H1 (cell line): ENCODE data around the gene KRTAP15-1. TPM values are rescaled to one million over a fixed set of nuclear protein-coding genes. Genes with fewer than 3 reads are reported as not detected.

Experiments used
- CTCF ChIA-PET: fragments of 300-600 bp; sonication (Branson Sonifier 250); formaldehyde crosslinking; loops from one replicate; lab custom pipeline; 2021; ENCODE audit not compliant: partially characterized antibody; lab: Charles Lee
- POLR2A ChIA-PET: fragments of 300-600 bp; sonication (Branson Sonifier 250); formaldehyde crosslinking; loops from one replicate; lab custom pipeline; 2021; ENCODE audit warnings: inconsistent platforms; ENCODE audit not compliant: partially characterized antibody; lab: Charles Lee
- DNase-seq, 2 experiments: peaks; one replicate each; pipeline versions ENCODE4 v3.0.0 to v3.0.0-alpha.2; 2010 to 2022; ENCODE audit warnings: low spot score in 2 of 2, low read depth in 1 of 2, mixed read lengths in 1 of 2
- FAIRE-seq: peaks from 2 replicates; lab custom pipeline; 2011; peaks lifted over from hg19 to GRCh38; lab: Jason Lieb, UNC
- H2AFZ ChIP-seq: 2 replicates; pipeline ENCODE4 v1.8.1; 2012; ENCODE audit warnings: low read length, inconsistent platforms
- H2AK5ac ChIP-seq: 2 replicates; pipeline ENCODE4 v1.6.1; 2013; ENCODE audit warnings: low read depth, low read length
- H2BK120ac ChIP-seq: replicated peaks from 2 replicates; pipeline ENCODE3; 2013; ENCODE audit warnings: low read depth, low read length, inconsistent platforms
- H2BK12ac ChIP-seq: 2 replicates; pipeline ENCODE4 v1.6.1; 2013; ENCODE audit warnings: low read depth, low read length
- H2BK15ac ChIP-seq: 2 replicates; pipeline ENCODE4 v1.6.1; 2013; ENCODE audit warnings: low read length
- H2BK20ac ChIP-seq: 2 replicates; pipeline ENCODE4 v1.6.1; 2013; ENCODE audit warnings: low read length
- H2BK5ac ChIP-seq: 2 replicates; pipeline ENCODE4 v1.6.1; 2013; ENCODE audit warnings: low read depth, low read length
- H3K14ac ChIP-seq: 2 replicates; pipeline ENCODE4 v1.6.1; 2013; ENCODE audit warnings: inconsistent platforms; ENCODE audit not compliant: insufficient read length
- H3K18ac ChIP-seq: 2 replicates; pipeline ENCODE4 v1.6.1; 2013; ENCODE audit warnings: low read length; ENCODE audit errors: extremely low read depth
- H3K23ac ChIP-seq: 2 replicates; pipeline ENCODE4 v1.6.1; 2013; ENCODE audit warnings: inconsistent platforms; ENCODE audit not compliant: insufficient read length
- H3K23me2 ChIP-seq: 2 replicates; pipeline ENCODE4 v1.6.1; 2013; ENCODE audit warnings: low read depth, low read length
- H3K27ac ChIP-seq: 2 replicates; pipeline ENCODE4 v1.6.1; 2011; ENCODE audit warnings: low read depth, low read length, inconsistent platforms
- H3K27me3 ChIP-seq, 4 experiments: replicated peaks in 1 of 4; 1 replicate in 1 of 4; 2 replicates in 3 of 4; pipeline versions ENCODE4 v1.6.1 to v1.8.1; 2011 to 2013; ENCODE audit warnings: low read length in 3 of 4, mild to moderate bottlenecking in 3 of 4, inconsistent platforms in 2 of 4, mixed read lengths in 2 of 4, moderate library complexity in 1 of 4; ENCODE audit not compliant: control insufficient read depth in 3 of 4, insufficient read depth in 3 of 4; ENCODE audit errors: extremely low read depth in 1 of 4
- H3K36me3 ChIP-seq, 4 experiments: 2 replicates each; pipeline versions ENCODE4 v1.6.1 to v1.8.1; 2011 to 2013; ENCODE audit warnings: mild to moderate bottlenecking in 4 of 4, low read length in 3 of 4, moderate library complexity in 2 of 4, control low read depth in 1 of 4, inconsistent platforms in 1 of 4; ENCODE audit not compliant: insufficient read depth in 4 of 4, control insufficient read depth in 2 of 4
- H3K4ac ChIP-seq: replicated peaks from 2 replicates; pipeline ENCODE3; 2013; ENCODE audit warnings: low read length, low read depth, mixed read lengths, inconsistent platforms; ENCODE audit not compliant: insufficient read length
- H3K4me1 ChIP-seq, 4 experiments: replicated peaks in 1 of 4; 1 replicate in 1 of 4; 2 replicates in 3 of 4; pipeline versions ENCODE4 v1.6.1 to v1.8.1; 2011 to 2013; ENCODE audit warnings: low read length in 3 of 4, inconsistent platforms in 2 of 4, mixed read lengths in 1 of 4; ENCODE audit not compliant: insufficient read depth in 4 of 4, control insufficient read depth in 3 of 4
- H3K4me2 ChIP-seq, 2 experiments: 2 replicates each; pipeline versions ENCODE4 v1.6.1 to v1.8.1; 2011 to 2013; ENCODE audit warnings: low read depth in 2 of 2, low read length in 2 of 2, control low read depth in 1 of 2, inconsistent platforms in 1 of 2, mild to moderate bottlenecking in 1 of 2; ENCODE audit not compliant: insufficient read depth in 1 of 2
- H3K4me3 ChIP-seq, 4 experiments: fragments of 200-600, 300-600 bp in 1 of 4; sonication (generic), shearing (Covaris generic), sonication (Bioruptor Twin) in 1 of 4; 2 replicates each; pipeline versions ENCODE4 v1.5.1 to v1.8.1; 2011 to 2016; ENCODE audit warnings: low read length in 4 of 4, low read depth in 3 of 4, control low read depth in 2 of 4, inconsistent platforms in 2 of 4, mild to moderate bottlenecking in 2 of 4, mixed read lengths in 1 of 4, moderate library complexity in 1 of 4; ENCODE audit not compliant: insufficient read depth in 2 of 4; ENCODE audit errors: extremely low read depth in 1 of 4
- H3K56ac ChIP-seq: replicated peaks from 2 replicates; pipeline ENCODE3; 2013; ENCODE audit warnings: low read depth, mild to moderate bottlenecking, mixed read lengths, low read length, inconsistent platforms; ENCODE audit not compliant: insufficient read length
- H3K79me1 ChIP-seq: 2 replicates; pipeline ENCODE4 v1.6.1; 2013; ENCODE audit warnings: low read depth, low read length, control low read depth
- H3K79me2 ChIP-seq, 2 experiments: 2 replicates each; pipeline versions ENCODE4 v1.6.1 to v1.8.1; 2012 to 2013; ENCODE audit warnings: low read length in 2 of 2, mild to moderate bottlenecking in 2 of 2, inconsistent platforms in 1 of 2; ENCODE audit not compliant: insufficient read depth in 2 of 2, control insufficient read depth in 1 of 2
- H3K9ac ChIP-seq, 4 experiments: replicated peaks in 1 of 4; 1 replicate in 1 of 4; 2 replicates in 3 of 4; pipeline versions ENCODE4 v1.6.1 to v1.8.1; 2011 to 2013; ENCODE audit warnings: low read depth in 3 of 4, low read length in 3 of 4, control low read depth in 2 of 4, mild to moderate bottlenecking in 2 of 4, moderate library complexity in 2 of 4, inconsistent platforms in 1 of 4; ENCODE audit errors: extremely low read depth in 1 of 4
- H3K9me3 ChIP-seq, 2 experiments: 2 replicates each; pipeline versions ENCODE4 v1.6.1 to v1.8.1; 2012 to 2013; ENCODE audit warnings: mild to moderate bottlenecking in 2 of 2, moderate library complexity in 2 of 2, control low read depth in 1 of 2, inconsistent platforms in 1 of 2, low read depth in 1 of 2, low read length in 1 of 2, mixed read lengths in 1 of 2; ENCODE audit not compliant: insufficient read depth in 2 of 2
- H4K20me1 ChIP-seq, 2 experiments: replicated peaks in 1 of 2; 2 replicates each; pipeline versions ENCODE3 to v1.8.1; 2011 to 2013; ENCODE audit warnings: inconsistent platforms in 2 of 2, low read length in 2 of 2, mild to moderate bottlenecking in 1 of 2; ENCODE audit not compliant: insufficient read depth in 2 of 2, control insufficient read depth in 1 of 2
- H4K5ac ChIP-seq: 2 replicates; pipeline ENCODE4 v1.6.1; 2013; ENCODE audit warnings: low read length, low read depth, mixed read lengths, inconsistent platforms; ENCODE audit not compliant: insufficient read length
- H4K8ac ChIP-seq: 2 replicates; pipeline ENCODE4 v1.8.0; 2013; ENCODE audit warnings: mild to moderate bottlenecking, moderate library complexity, low read length, inconsistent platforms; ENCODE audit not compliant: insufficient read depth; ENCODE audit errors: extremely low read depth
- H4K91ac ChIP-seq: replicated peaks from 2 replicates; pipeline ENCODE3; 2013; ENCODE audit warnings: low read length, mixed read lengths, inconsistent platforms; ENCODE audit not compliant: insufficient read length
- ASH2L ChIP-seq: fragments of 200-600, 300-600 bp; sonication (generic); IDR thresholded peaks from one replicate; pipeline ENCODE4 v1.7.1; 2017; ENCODE audit warnings: low read length
- EGR1 ChIP-seq: IDR thresholded peaks from 2 replicates; pipeline ENCODE4 v1.6.1; 2011; ENCODE audit warnings: low read depth, low read length, borderline replicate concordance
- JUN ChIP-seq: IDR thresholded peaks from 2 replicates; pipeline ENCODE4 v1.6.1; 2011; ENCODE audit warnings: low read depth, mild to moderate bottlenecking, improper control_type of control experiment, low read length
- WGBS, 2 experiments: shearing (Covaris generic) in 1 of 2; methylation state at CpG; one replicate each; pipeline versions ENCODE4 v1.1.6 to v1.1.7; 2013 to 2015; ENCODE audit warnings: low lambda C conversion rate in 2 of 2, mixed read lengths in 2 of 2, inconsistent platforms in 1 of 2, low coverage in 1 of 2, missing lambda C conversion rate in 1 of 2; ENCODE audit not compliant: insufficient replicate concordance in 2 of 2, insufficient coverage in 1 of 2, insufficient read length in 1 of 2; ENCODE audit errors: extremely low coverage in 1 of 2, missing lambda C conversion rate in 1 of 2; 5-methylcytosine and 5-hydroxymethylcytosine counted together
- polyA plus RNA-seq, 7 experiments: library from polyadenylated mRNA; depleted of rRNA in 3 of 7; stranded (reverse) in 5 of 7; unstranded in 2 of 7; fragments of >200 nt in 5 of 7; fragments of 200-250 nt in 2 of 7; gene quantifications; 1 replicate in 5 of 7; 2 replicates in 1 of 7; 4 replicates in 1 of 7; pipeline versions ENCODE4 v1.2.1 to v1.2.3, GENCODE V29; 2011 to 2013; ENCODE audit warnings: missing spikeins in 2 of 7, mixed read lengths in 2 of 7
- total RNA-seq: library from RNA; stranded (reverse); fragmentation: NEBNext Ultra II Directional; extraction: Animal tissue kit (Norgen Biotek cat#: 25700); gene quantifications from 2 replicates; pipeline ENCODE4 v1.2.1, GENCODE V29; 2021

KRTAP15-1 gene
- total and polyA plus RNA-seq, 2 of the 8 experiments (the other 6 are each of a cell fraction or from before 2014, with no cell fraction given) = not detected

GRCh38 chr21:30479259-30479658 lies 39.2 kb downstream of the KRTAP15-1 start:
- Histone ChIP-seq H2AK5ac (no peak overlapping the region), H3K18ac (no peak overlapping the region), H3K23ac (no peak overlapping the region), H4K20me1 (no peaks in the 10 kb centered on the region), H3K9ac (no peak overlapping the region), H2BK20ac (no peak overlapping the region), H3K27ac (no peak overlapping the region), H3K4me1 (no peaks in the 10 kb centered on the region), H3K14ac (no peak overlapping the region), H3K4me3 (no peak overlapping the region), H2AFZ (no peak overlapping the region), H2BK120ac (no peak overlapping the region), H3K36me3 (no peaks in the 10 kb centered on the region), H3K23me2 (no peaks in the 10 kb centered on the region), H2BK5ac (no peak overlapping the region), H2BK15ac (no peak overlapping the region), H3K4me2 (no peak overlapping the region), H4K8ac (no peak overlapping the region), H2BK12ac (no peak overlapping the region), H3K79me2 (no peaks in the 10 kb centered on the region), H3K79me1 (no peaks in the 10 kb centered on the region), H3K56ac (no peak overlapping the region), H3K4ac (no peak overlapping the region), H3K27me3 (no peaks in the 10 kb centered on the region), H4K5ac (no peak overlapping the region), H3K9me3 (no peaks in the 10 kb centered on the region), H4K91ac (no peak overlapping the region)
- ChIA-PET POLR2A (no interaction called here), CTCF (interaction anchor here (1.1 to 2.1 kb wide), 2 partner anchors 15 to 27 kb away, joined by 3 to 8 read pairs; no protein-coding TSS in a partner anchor)
- TF ChIP-seq JUN = no peak
- no peak for TF ChIP-seq EGR1
- no peak for TF ChIP-seq ASH2L
- FAIRE-seq (no peak), DNase-seq (no peak)
- WGBS, 2 experiments = 92% methylated on average over 4 of the region's 4 CpGs; no CpG with 5 or more reads in 1 of the 2 experiments
